ENCODE data around the gene TRIM7.

DNA sequence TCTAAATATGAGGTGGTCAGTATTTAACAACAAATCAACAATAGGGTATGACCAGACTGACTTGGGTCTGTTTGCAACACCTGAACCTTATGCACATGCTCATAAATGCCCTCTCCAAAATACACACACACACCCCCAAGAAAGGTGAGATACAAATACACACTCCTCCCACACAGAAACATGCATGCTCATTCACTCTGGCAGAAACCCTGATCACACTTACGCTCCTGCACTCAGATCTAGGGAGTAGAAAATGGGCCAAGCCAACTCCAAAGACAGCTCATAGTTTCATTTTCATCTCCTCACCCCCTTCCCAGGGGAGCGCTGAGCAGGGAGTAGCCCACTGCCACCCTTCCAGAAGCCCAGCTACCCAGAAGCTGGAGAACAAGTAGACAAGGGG, 11.3 kb downstream of the TRIM7 start:
- TF ChIP-seq ETV6 (IDR thresholded peaks at IDR 0.05; ENCODE audit: borderline replicate concordance in 1 of 2, low read depth in 2 of 2, low read length in 1 of 2): no peak
- no peak for TF ChIP-seq ETV6 (CRISPR knock-in tag; IDR thresholded peaks at IDR 0.05; ENCODE audit: borderline replicate concordance)
- no peak for TF ChIP-seq RCOR1 (IDR thresholded peaks at IDR 0.05; ENCODE audit: borderline replicate concordance in 1 of 2, low read depth in 2 of 2, low read length in 2 of 2)
- TF ChIP-seq, protein P1, sequence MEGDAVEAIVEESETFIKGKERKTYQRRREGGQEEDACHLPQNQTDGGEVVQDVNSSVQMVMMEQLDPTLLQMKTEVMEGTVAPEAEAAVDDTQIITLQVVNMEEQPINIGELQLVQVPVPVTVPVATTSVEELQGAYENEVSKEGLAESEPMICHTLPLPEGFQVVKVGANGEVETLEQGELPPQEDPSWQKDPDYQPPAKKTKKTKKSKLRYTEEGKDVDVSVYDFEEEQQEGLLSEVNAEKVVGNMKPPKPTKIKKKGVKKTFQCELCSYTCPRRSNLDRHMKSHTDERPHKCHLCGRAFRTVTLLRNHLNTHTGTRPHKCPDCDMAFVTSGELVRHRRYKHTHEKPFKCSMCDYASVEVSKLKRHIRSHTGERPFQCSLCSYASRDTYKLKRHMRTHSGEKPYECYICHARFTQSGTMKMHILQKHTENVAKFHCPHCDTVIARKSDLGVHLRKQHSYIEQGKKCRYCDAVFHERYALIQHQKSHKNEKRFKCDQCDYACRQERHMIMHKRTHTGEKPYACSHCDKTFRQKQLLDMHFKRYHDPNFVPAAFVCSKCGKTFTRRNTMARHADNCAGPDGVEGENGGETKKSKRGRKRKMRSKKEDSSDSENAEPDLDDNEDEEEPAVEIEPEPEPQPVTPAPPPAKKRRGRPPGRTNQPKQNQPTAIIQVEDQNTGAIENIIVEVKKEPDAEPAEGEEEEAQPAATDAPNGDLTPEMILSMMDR (IDR thresholded peaks at IDR 0.05 in 2 of 3, conservative IDR thresholded peaks at IDR 0.05 in 1 of 3; ENCODE audit: insufficient read depth in 2 of 3, low read depth in 1 of 3, low read length in 3 of 3): no peak
- TF ChIP-seq GTF2F1 (IDR thresholded peaks at IDR 0.05; ENCODE audit: low read depth, low read length): no peak
- TF ChIP-seq GATAD2B (IDR thresholded peaks at IDR 0.05; ENCODE audit: borderline replicate concordance): no peak
- TF ChIP-seq FOXK1 (CRISPR knock-in tag; IDR thresholded peaks at IDR 0.05; ENCODE audit: borderline replicate concordance): no peak
- TF ChIP-seq CREBBP (IDR thresholded peaks at IDR 0.05; ENCODE audit: low read depth, low read length): no peak
- TF ChIP-seq, protein P2, sequence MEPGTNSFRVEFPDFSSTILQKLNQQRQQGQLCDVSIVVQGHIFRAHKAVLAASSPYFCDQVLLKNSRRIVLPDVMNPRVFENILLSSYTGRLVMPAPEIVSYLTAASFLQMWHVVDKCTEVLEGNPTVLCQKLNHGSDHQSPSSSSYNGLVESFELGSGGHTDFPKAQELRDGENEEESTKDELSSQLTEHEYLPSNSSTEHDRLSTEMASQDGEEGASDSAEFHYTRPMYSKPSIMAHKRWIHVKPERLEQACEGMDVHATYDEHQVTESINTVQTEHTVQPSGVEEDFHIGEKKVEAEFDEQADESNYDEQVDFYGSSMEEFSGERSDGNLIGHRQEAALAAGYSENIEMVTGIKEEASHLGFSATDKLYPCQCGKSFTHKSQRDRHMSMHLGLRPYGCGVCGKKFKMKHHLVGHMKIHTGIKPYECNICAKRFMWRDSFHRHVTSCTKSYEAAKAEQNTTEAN (CRISPR knock-in tag; IDR thresholded peaks at IDR 0.05): no peak
